GM19043 (cell line): Measurements from ENCODE around the gene NIBAN1.
"Not testable (repeated sequence)": the region's sequence is repeated elsewhere in the genome, so short reads cannot be mapped to it uniquely, and the experiment has no call there.

Experiments used
- ATAC-seq: cut with Tn5 transposase; IDR thresholded peaks from one replicate; pipeline ENCODE4 v1.9.1; 2021; ENCODE audit warnings: low read depth; ENCODE audit not compliant: unreplicated experiment

The NIBAN1 gene

DNA sequence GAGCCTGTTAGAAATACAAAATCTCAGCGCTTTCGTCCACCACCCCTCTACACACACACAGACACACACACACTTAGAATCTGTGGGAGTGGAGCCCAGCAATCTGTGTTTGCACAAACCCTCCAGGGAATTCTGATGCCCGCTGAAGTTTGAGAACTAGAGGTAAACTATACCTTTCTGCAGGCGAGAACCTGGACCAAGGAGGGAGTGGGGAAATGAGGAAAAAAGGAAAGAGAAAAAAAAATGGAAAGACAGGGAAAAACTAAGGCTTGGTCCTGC, 468 bp upstream of the NIBAN1 start:
- no peak for ATAC-seq

GRCh38 chr1:184973272-184974055, 844 bp downstream of the NIBAN1 start:
- peak; percentile 52 for ATAC-seq

GRCh38 chr1:184972315-184973055, 1.8 kb downstream of the NIBAN1 start:
- no peak for ATAC-seq

GRCh38 chr1:184971522-184972265, 2.6 kb downstream of the NIBAN1 start:
- ATAC-seq = no peak

DNA sequence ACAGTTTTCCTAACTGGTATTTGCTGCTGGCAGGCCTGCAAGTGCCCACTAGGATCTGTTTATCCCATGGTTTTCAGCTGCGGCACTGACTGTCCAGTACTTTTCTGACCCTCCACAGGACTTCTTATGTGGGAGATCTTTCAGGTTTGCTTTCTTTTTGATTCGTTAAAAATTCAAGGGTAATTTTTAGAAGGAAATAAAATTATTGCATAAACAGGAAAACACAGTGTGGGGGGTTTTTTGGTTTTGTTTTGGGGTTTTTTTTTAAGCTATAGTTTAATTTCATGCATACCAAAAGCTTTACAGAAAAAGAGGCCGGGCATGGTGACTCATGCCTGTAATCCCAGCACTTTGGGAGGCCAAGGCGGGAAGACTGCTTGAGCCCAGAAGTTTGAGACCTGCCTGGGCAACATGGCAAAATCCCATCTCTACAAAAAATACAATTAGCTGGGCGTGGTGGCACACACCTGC, 3.6 kb downstream of the NIBAN1 start:
- no peak for ATAC-seq

GRCh38 chr1:184966989-184967388, 7.3 kb downstream of the NIBAN1 start:
- ATAC-seq = no peak

DNA sequence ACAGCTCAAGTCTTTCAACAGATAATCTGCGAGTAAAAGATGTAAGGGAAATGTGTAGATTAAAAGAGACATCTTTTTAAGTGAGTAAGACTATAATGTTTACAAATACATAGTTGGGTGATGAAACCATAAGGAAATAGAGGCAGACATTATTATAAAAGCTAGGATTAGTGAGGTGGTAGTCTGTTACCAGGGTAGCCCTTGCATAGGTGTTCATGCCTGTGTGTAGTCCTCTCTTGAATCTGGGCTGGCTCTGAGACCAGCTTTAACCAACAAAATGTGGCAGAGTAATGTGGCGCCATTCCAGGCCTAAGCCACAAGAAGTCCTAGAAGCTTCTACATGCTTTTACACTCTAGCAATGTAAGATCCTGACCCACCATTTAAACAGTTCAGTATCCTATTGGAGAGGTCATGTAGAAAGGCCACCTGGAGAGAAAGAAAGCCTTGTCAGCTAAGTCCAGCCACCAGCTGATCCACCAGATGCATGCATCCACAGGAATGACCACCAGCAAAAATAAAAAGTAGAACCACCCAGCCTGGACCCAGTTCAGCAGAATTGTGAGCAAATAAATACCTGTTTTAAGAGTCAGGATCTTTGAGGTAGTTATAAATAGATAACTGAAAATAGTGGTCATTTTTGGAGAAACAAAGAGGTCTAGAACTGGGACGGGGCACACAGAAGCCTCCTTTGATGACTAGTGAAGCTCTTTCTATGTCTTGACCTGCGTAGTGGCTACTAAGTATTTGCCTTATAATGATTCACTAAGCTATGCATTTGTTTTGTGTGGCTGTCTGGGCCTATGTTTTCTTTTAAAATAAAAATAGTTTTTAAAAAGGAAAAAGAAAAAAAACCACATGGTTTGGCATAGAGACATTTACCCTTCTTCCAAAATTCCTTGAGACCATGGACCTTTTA, 8.1 kb downstream of the NIBAN1 start:
- ATAC-seq = no peak

DNA sequence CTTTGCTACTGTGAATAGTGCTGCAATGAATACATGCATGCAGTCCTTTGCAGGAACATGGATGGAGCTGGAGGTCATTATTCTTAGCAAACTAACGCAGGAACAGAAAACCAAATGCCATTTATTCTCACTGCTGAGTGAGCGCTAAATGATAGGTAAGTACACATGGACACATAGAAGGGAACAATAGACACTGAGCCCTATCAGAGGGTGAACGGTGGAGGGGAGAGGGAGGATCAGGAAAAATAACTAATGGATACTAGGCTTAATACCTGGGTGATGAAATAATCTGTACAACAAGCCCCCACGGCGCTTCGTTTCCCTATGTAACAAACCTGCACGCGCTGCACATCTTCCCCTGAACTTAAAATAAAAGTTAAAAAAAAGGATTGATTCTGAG, 8.9 kb downstream of the NIBAN1 start:
- no peak for ATAC-seq

DNA sequence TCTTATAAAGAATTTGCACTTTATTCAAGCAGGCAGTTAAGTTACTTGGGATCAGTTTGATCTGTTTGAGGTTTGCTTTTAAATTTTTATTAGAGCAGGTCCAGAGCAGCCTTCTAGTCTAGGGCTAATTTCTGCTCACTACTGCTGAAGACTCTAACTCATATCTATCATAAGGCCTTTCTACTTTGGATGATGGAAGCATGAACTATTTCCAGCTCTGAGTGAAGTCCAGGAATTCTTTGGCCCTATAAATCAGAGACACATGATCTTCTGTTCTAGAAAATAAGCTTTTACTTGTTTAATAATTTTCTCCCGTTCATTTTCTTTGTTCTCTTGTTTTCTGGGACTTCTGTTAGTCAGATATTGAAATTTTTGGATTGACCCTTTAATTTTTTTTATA, 14.7 kb downstream of the NIBAN1 start:
- no peak for ATAC-seq

- ATAC-seq = no peak
Measured at GRCh38 chr1:184958554-184959353, 15.6 kb downstream of the NIBAN1 start.

GRCh38 chr1:184957901-184958300, 16.4 kb downstream of the NIBAN1 start:
- ATAC-seq = not testable (repeated sequence)

DNA sequence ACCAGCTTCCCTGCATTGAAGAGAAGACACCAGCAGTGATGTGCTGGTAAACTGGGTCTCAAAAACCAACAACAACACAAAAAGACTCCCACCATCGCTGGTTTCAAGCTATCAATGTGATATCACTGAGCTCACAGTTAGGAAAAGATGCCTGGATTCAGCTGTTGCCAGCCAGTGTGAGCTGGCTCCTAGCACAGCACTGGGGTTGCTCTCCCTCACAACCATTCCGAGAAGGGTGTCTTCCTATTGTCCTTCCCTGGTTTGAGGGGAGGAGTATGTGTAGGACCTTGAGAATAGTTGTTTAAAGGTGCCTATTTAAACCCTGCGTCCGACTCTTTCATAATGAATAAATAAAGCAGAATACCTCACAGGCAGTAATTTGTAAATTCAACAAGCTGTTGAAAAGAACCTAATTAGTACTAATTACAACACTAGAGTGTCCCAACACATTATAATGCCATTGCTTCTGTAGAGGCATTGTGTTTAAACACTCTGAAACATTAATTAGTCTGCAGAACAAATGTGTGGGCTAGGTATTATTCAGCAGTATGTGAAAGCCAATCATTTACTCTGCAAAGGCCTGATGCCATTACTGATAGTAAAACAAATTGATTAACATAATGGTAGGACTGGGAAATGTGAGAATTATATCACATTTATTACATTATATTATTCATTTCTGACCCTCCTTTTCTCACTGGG, 17.2 kb downstream of the NIBAN1 start:
- no peak for ATAC-seq

DNA sequence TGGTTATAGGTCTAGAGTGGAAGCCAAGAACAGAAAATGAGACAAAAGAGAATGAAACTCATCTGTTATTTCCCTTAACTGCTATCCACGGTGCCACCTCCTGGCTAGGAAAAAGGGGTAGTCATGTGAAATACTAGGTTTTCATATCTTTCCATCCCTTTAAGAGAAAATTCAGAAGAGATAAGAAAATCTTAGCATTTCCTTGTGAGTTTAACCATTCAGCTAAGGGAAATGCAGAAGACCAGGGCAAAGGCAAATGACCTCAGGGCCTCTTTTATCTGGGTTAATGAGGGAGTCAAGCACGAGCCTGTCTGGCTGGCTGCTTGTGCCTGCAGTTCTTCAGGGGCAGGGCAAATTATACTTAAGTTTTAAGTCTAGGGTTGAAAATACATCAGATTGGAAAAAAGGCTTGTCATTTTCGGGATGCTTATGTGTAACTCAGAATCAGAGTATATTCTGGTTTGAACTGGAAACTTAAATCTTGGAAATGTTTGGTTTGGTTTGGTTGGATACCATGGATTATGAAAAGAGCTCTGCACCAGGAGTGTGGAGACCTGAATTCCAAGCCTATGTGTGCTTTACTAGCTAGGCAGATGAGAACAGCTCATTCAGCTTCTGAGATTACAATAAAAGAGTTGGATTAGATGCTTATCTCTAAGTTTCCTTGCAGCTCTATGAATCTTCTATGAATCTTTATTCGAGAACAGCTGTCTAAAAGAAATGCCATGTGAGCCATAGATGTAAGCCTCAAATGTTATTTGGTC, 19.9 kb downstream of the NIBAN1 start:
- ATAC-seq = no peak

DNA sequence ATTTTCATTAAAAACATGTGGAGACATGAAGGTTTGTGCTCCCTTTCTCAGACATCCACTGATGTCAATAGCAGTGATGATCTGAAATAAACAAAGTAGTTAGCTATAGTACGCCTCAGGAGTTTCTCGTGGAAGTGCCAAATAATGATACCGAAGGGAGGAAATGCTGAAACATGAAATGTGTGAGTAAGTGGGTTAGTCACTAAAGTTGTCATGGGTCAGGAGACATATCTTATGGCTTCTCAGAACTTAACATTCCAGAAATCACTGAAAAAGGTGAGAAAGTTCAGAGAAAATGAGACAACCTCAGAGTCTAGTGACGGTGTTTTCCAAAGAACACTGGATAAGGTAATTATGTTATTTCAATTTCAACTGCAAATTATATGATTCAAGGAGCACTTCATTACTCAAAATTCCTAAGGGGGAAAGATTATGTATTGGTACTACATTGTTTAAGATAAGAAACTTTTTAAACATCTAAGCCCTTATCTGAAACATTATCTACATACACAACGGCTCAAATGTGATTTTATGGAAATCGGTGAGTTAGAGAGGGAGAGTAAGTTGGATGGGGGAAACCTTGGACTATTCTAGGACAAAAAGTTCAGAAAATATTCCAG, 20.6 kb downstream of the NIBAN1 start:
- ATAC-seq = no peak

DNA sequence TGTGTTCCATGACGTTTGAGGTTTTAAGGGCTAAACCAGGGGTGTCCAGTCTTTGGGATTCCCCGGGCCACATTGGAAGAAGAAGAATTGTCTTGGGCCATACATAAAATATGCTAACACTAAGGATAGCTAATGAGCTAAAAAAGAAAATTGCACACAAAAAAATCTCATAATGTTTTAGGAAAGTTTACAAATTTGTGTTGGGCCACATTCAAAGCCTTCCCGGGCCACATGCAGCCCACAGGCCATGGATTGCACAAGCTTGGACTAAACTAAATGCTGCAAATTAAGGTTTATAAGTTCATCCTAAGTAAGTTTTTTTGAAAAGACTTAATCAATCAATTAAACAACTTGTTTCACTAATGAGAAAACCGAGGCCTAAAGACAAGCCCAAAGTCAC, 21.9 kb downstream of the NIBAN1 start:
- ATAC-seq = no peak

- ATAC-seq = no peak
Measured at GRCh38 chr1:184951788-184952187, 22.5 kb downstream of the NIBAN1 start.

GRCh38 chr1:184950906-184951305, 23.4 kb downstream of the NIBAN1 start:
- ATAC-seq = no peak

DNA sequence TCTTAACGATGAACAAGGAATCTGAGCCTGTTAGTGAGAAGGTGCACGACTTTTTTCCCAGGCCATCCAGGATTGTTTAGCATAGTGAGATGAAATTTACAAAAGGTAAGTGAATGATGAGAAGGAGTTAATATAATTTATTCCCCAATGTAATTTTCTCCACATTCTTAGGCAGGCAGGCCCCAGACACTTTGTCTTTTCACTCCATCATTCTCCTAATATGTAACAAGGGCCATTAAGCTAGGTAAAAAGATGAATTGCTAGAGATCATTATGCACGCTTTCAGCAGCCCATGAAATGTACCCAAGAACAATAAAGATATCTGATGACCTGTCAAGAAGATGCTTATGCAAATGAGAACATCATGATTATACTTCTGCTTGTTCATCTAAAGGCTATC, 24.1 kb downstream of the NIBAN1 start:
- ATAC-seq = no peak
